Lower leg skin (tissue), 3 donors: ENCODE results near the gene TP53RK.

Experiments
- CTCF ChIP-seq, 3 donors: fragments of 450-650 bp; IDR thresholded peaks; one replicate each; pipeline ENCODE4 v1.5.1; 2016; ENCODE audit warnings: antibody characterized with exemption in 3 of 3, mild to moderate bottlenecking in 3 of 3, moderate library complexity in 2 of 3
- POLR2A ChIP-seq, 2 donors: fragments of 450-650 bp; IDR thresholded peaks; one replicate each; pipeline ENCODE4 v1.6.1; 2016 to 2017; ENCODE audit warnings: antibody characterized with exemption in 2 of 2, mild to moderate bottlenecking in 1 of 2, moderate library complexity in 1 of 2

GRCh38 chr20:46638134-46638897 is 50.9 kb downstream of the TP53RK start:
- TF ChIP-seq CTCF (IDR thresholded peaks at IDR 0.05) (no peak), POLR2A (IDR thresholded peaks at IDR 0.05) (no peak)
